Activated CD4-positive, CD25-positive, alpha-beta regulatory T cell (primary cell): ENCODE results near the gene FFAR2.
"Not testable (repeated sequence)": the region's sequence is repeated elsewhere in the genome, so short reads cannot be mapped to it uniquely, and the experiment has no call there.

Experiments
- DNase-seq, 4 experiments: peaks; one replicate each; lab custom pipeline; 2025; lab: John Stamatoyannopoulos, UW

FFAR2 gene

GRCh38 chr19:35455616-35456201 is 7.7 kb downstream of the FFAR2 start:
- no peak for DNase-seq

GRCh38 chr19:35457173-35457572 is 9.1 kb downstream of the FFAR2 start:
- DNase-seq = no peak

- DNase-seq = no peak
These were observed 10.1 kb downstream of the FFAR2 start for GRCh38 chr19:35458192-35458591.

GRCh38 chr19:35458731-35459391 is 10.8 kb downstream of the FFAR2 start:
- no peak for DNase-seq

- DNase-seq = no peak
These were observed 11.5 kb downstream of the FFAR2 start for GRCh38 chr19:35459414-35460082.

GRCh38 chr19:35460608-35461007 is 12.6 kb downstream of the FFAR2 start:
- no peak for DNase-seq

- no peak for DNase-seq
These were observed 13.0 kb downstream of the FFAR2 start for GRCh38 chr19:35461060-35461459.

- not testable (repeated sequence) for DNase-seq
These were observed 13.7 kb downstream of the FFAR2 start for GRCh38 chr19:35461788-35462187.

GRCh38 chr19:35462476-35462953 is 14.5 kb downstream of the FFAR2 start:
- no peak for DNase-seq

- not testable (repeated sequence) for DNase-seq
These were observed 14.9 kb downstream of the FFAR2 start for GRCh38 chr19:35462956-35463355.

- DNase-seq = no peak
These were observed 18.2 kb downstream of the FFAR2 start for GRCh38 chr19:35466259-35466658.

- DNase-seq = peak in 2 of 4 experiments; percentile 25 to 26
These were observed 20.6 kb downstream of the FFAR2 start for GRCh38 chr19:35468637-35469036.

GRCh38 chr19:35470128-35470527 is 22.1 kb downstream of the FFAR2 start:
- DNase-seq = no peak

- DNase-seq = not testable (repeated sequence)
These were observed 23.0 kb downstream of the FFAR2 start for GRCh38 chr19:35471075-35471474.

- no peak for DNase-seq
These were observed 23.9 kb downstream of the FFAR2 start for GRCh38 chr19:35471946-35472345.

GRCh38 chr19:35474104-35474503 is 26.0 kb downstream of the FFAR2 start:
- DNase-seq = no peak

- not testable (repeated sequence) for DNase-seq
These were observed 26.5 kb downstream of the FFAR2 start for GRCh38 chr19:35474594-35474993.

GRCh38 chr19:35476149-35476548 is 28.1 kb downstream of the FFAR2 start:
- DNase-seq = no peak

GRCh38 chr19:35478794-35479677 is 31.0 kb downstream of the FFAR2 start:
- DNase-seq = no peak

GRCh38 chr19:35483089-35483488 is 35.0 kb downstream of the FFAR2 start:
- DNase-seq = no peak

- DNase-seq = no peak
These were observed 36.4 kb downstream of the FFAR2 start for GRCh38 chr19:35484252-35485036.
